Measurements from ENCODE around the gene ZNF106. TPM values are rescaled to one million over a fixed set of nuclear protein-coding genes. Genes with fewer than 3 reads are reported as not detected.

ZNF106 gene
- total and polyA plus RNA-seq, 4 donors: 7.5 to 25.4 (median 20.5) TPM

GRCh38 chr15:42494998-42495360 is 4.0 kb upstream of the ZNF106 start:
- H3K4me1 ChIP-seq (ENCODE audit: control insufficient read depth in 4 of 4, insufficient read depth in 4 of 4, low read length in 3 of 4): peaks cover 0 to 20% (median 10%) of the 10 kb centered on the region in 4 donors
- peak overlapping the region; percentile 72 to 98 (median 93) for H3K4me3 ChIP-seq (ENCODE audit: low read depth in 1 of 3, low read length in 3 of 3)
- 3% methylated on average over 10 of the region's 10 CpGs for WGBS
- TF ChIP-seq NR2F2 (IDR thresholded peaks at IDR 0.05): peak; percentile 17
- TF ChIP-seq ATF3 (IDR thresholded peaks at IDR 0.05): no peak
- peak; percentile 11 for TF ChIP-seq ZBTB33 (IDR thresholded peaks at IDR 0.05)
- TF ChIP-seq YY1 (IDR thresholded peaks at IDR 0.05): peak; percentile 92
- peak in 1 of 2 donors; percentile 58 for TF ChIP-seq GABPA (IDR thresholded peaks at IDR 0.05 in 1 of 2, conservative IDR thresholded peaks at IDR 0.05 in 1 of 2)
- no peaks in the 10 kb centered on the region for H3K36me3 ChIP-seq (ENCODE audit: control insufficient read depth in 4 of 4, insufficient read depth in 3 of 4, low read depth in 1 of 4, low read length in 3 of 4)
- peak overlapping the region; percentile 44 to 85 for H3K9ac ChIP-seq (ENCODE audit: low read depth in 1 of 2, low read length in 2 of 2)
- H3K9me3 ChIP-seq (ENCODE audit: control insufficient read depth in 4 of 4, low read length in 3 of 4): no peaks in the 10 kb centered on the region
- H3K27ac ChIP-seq (ENCODE audit: low read depth in 1 of 2, low read length in 2 of 2): peak overlapping the region; percentile 86 to 95
- no peak for DNase-seq (ENCODE audit: low spot score)
- no peaks in the 10 kb centered on the region for H3K27me3 ChIP-seq (ENCODE audit: control insufficient read depth in 4 of 4, insufficient read depth in 4 of 4, low read length in 3 of 4)

- H3K9me3 ChIP-seq (ENCODE audit: control insufficient read depth in 4 of 4, low read length in 3 of 4): no peaks in the 10 kb centered on the region
- peak overlapping the region; percentile 86 to 95 for H3K27ac ChIP-seq (ENCODE audit: low read depth in 1 of 2, low read length in 2 of 2)
- H3K4me3 ChIP-seq (ENCODE audit: low read depth in 1 of 3, low read length in 3 of 3): no peak overlapping the region
- no peaks in the 10 kb centered on the region for H3K36me3 ChIP-seq (ENCODE audit: control insufficient read depth in 4 of 4, insufficient read depth in 3 of 4, low read depth in 1 of 4, low read length in 3 of 4)
- TF ChIP-seq FOXA2 (IDR thresholded peaks at IDR 0.05): no peak
- no peak for TF ChIP-seq EGR1 (IDR thresholded peaks at IDR 0.05; ENCODE audit: low read depth in 2 of 2)
- no peak for TF ChIP-seq JUND (IDR thresholded peaks at IDR 0.05)
- TF ChIP-seq TAF1 (conservative IDR thresholded peaks at IDR 0.05): no peak
- TF ChIP-seq REST (IDR thresholded peaks at IDR 0.05): no peak
- no peak for TF ChIP-seq HNF4G (IDR thresholded peaks at IDR 0.05)
- no peak for TF ChIP-seq FOXA1 (IDR thresholded peaks at IDR 0.05)
- TF ChIP-seq HNF4A (conservative IDR thresholded peaks at IDR 0.05): no peak
- no peak for TF ChIP-seq NR2F2 (IDR thresholded peaks at IDR 0.05)
- TF ChIP-seq CTCF (IDR thresholded peaks at IDR 0.05; ENCODE audit: low read depth, low read length, missing input control): no peak
- TF ChIP-seq GABPA (IDR thresholded peaks at IDR 0.05 in 1 of 2, conservative IDR thresholded peaks at IDR 0.05 in 1 of 2): no peak
- no peak for TF ChIP-seq RXRA (IDR thresholded peaks at IDR 0.05)
- no peak for TF ChIP-seq RAD21 (IDR thresholded peaks at IDR 0.05)
- H3K27me3 ChIP-seq (ENCODE audit: control insufficient read depth in 4 of 4, insufficient read depth in 4 of 4, low read length in 3 of 4): no peaks in the 10 kb centered on the region
- WGBS: 80% methylated on average over 1 of the region's 1 CpG
- DNase-seq (ENCODE audit: low spot score): no peak
- peaks cover 0 to 20% (median 10%) of the 10 kb centered on the region in 4 donors for H3K4me1 ChIP-seq (ENCODE audit: control insufficient read depth in 4 of 4, insufficient read depth in 4 of 4, low read length in 3 of 4)
- no peak overlapping the region for H3K9ac ChIP-seq (ENCODE audit: low read depth in 1 of 2, low read length in 2 of 2)
Observed at GRCh38 chr15:42493679-42494078, 2.7 kb upstream of the ZNF106 start.

Measured in liver (tissue), 9 donors.